WTC11 (cell line): Measurements from ENCODE around the gene HSF2BP. TPM values are rescaled to one million over a fixed set of nuclear protein-coding genes. Genes with fewer than 3 reads are reported as not detected.

Source experiments
- ATAC-seq: fragments of 200-7000 bp; cut with Tn5 transposase; 2 replicates; pipeline ENCODE4 v1.10.0; 2021; ENCODE audit warnings: mild to moderate bottlenecking, moderate library complexity
- CTCF ChIA-PET: fragments of 300-600 bp; sonication (Branson Sonifier 250); formaldehyde crosslinking; loops from one replicate; lab custom pipeline; 2021; ENCODE audit warnings: antibody characterized with exemption; lab: Charles Lee
- POLR2A ChIA-PET: fragments of 350-600 bp; sonication (Branson Sonifier 250); formaldehyde crosslinking; loops from one replicate; lab custom pipeline; 2021; ENCODE audit warnings: antibody characterized with exemption; lab: Charles Lee
- DNase-seq: peaks from one replicate; pipeline ENCODE4 v3.0.0; 2021; ENCODE audit warnings: low spot score
- H3K27ac Mint-ChIP-seq: 2 replicates; pipeline ENCODE4 v1.8.0; 2021; ENCODE audit warnings: mixed read lengths
- H3K27me3 Mint-ChIP-seq: 2 replicates; pipeline ENCODE4 v1.8.0; 2021; ENCODE audit warnings: low read depth, mild to moderate bottlenecking, moderate library complexity, mixed read lengths
- H3K36me3 Mint-ChIP-seq: 2 replicates; pipeline ENCODE4 v1.8.0; 2021; ENCODE audit warnings: mixed read lengths
- H3K4me1 Mint-ChIP-seq: 2 replicates; pipeline ENCODE4 v1.8.0; 2022; ENCODE audit warnings: mixed read lengths
- H3K4me3 Mint-ChIP-seq: 2 replicates; pipeline ENCODE4 v1.8.0; 2021; ENCODE audit warnings: mild to moderate bottlenecking, moderate library complexity, mixed read lengths
- H3K9me3 Mint-ChIP-seq: 2 replicates; pipeline ENCODE4 v1.8.0; 2021; ENCODE audit warnings: mixed read lengths
- ARID4B ChIP-seq: sonication (generic); formaldehyde crosslinking; IDR thresholded peaks from 2 replicates; pipeline ENCODE4 v1.8.0; 2023; ENCODE audit warnings: missing genetic modification reagents, mild to moderate bottlenecking, borderline replicate concordance
- ATF1 ChIP-seq: sonication (generic); formaldehyde crosslinking; IDR thresholded peaks from 2 replicates; pipeline ENCODE4 v1.8.1; 2023; ENCODE audit warnings: mild to moderate bottlenecking, moderate library complexity, missing genetic modification reagents
- CDX4 ChIP-seq: fragments of 250-450 bp; sonication (Bioruptor Pico); IDR thresholded peaks from 2 replicates; pipeline ENCODE4 v1.9.0; 2021; ENCODE audit warnings: moderate library complexity, mild to moderate bottlenecking, inconsistent platforms, borderline replicate concordance
- CTCF ChIP-seq: fragments of 200-600 bp; IDR thresholded peaks from 2 replicates; pipeline ENCODE4 v1.8.0; 2022; ENCODE audit warnings: antibody characterized with exemption
- EMX1 ChIP-seq: fragments of 250-450 bp; sonication (Bioruptor Pico); IDR thresholded peaks from 2 replicates; pipeline ENCODE4 v1.8.0; 2021; ENCODE audit warnings: mild to moderate bottlenecking
- ETV6 ChIP-seq: sonication (generic); formaldehyde crosslinking; IDR thresholded peaks from 2 replicates; pipeline ENCODE4 v1.8.1; 2022; ENCODE audit warnings: mild to moderate bottlenecking, missing genetic modification reagents
- GRHL2 ChIP-seq: fragments of 250-450 bp; sonication (Bioruptor Pico); IDR thresholded peaks from 2 replicates; pipeline ENCODE4 v1.8.0; 2022; ENCODE audit warnings: mild to moderate bottlenecking, moderate library complexity; ENCODE audit not compliant: insufficient replicate concordance, severe bottlenecking
- GTF2I ChIP-seq: fragments of 250-450 bp; sonication (Bioruptor Pico); conservative IDR thresholded peaks from 2 replicates; pipeline ENCODE4 v1.4.0; 2021; ENCODE audit warnings: mild to moderate bottlenecking
- MAX ChIP-seq: sonication (generic); formaldehyde crosslinking; IDR thresholded peaks from 2 replicates; pipeline ENCODE4 v1.8.0; 2022; ENCODE audit warnings: mild to moderate bottlenecking, missing genetic modification reagents
- MYBL2 ChIP-seq: sonication (generic); formaldehyde crosslinking; IDR thresholded peaks from 2 replicates; pipeline ENCODE4 v1.8.1; 2023; ENCODE audit warnings: mild to moderate bottlenecking, moderate library complexity, missing genetic modification reagents
- NFATC4 ChIP-seq: fragments of 250-450 bp; sonication (Bioruptor Pico); IDR thresholded peaks from 2 replicates; pipeline ENCODE4 v1.9.0; 2021; ENCODE audit warnings: mild to moderate bottlenecking
- RELA ChIP-seq: sonication (generic); formaldehyde crosslinking; IDR thresholded peaks from 2 replicates; pipeline ENCODE4 v1.8.1; 2022; ENCODE audit warnings: missing genetic modification reagents, mild to moderate bottlenecking, borderline replicate concordance
- RORB ChIP-seq: fragments of 250-450 bp; sonication (Bioruptor Pico); IDR thresholded peaks from 2 replicates; pipeline ENCODE4 v1.9.0; 2021; ENCODE audit warnings: mild to moderate bottlenecking
- SOX15 ChIP-seq: fragments of 250-450 bp; sonication (Bioruptor Pico); IDR thresholded peaks from 2 replicates; pipeline ENCODE4 v1.9.0; 2021; ENCODE audit warnings: mild to moderate bottlenecking
- ZNF416 ChIP-seq: fragments of 250-450 bp; sonication (Bioruptor Pico); IDR thresholded peaks from 2 replicates; pipeline ENCODE4 v1.9.0; 2021; ENCODE audit warnings: mild to moderate bottlenecking, inconsistent platforms
- ZNF425 ChIP-seq: fragments of 250-450 bp; sonication (Bioruptor Pico); conservative IDR thresholded peaks from 2 replicates; pipeline ENCODE4 v1.9.0; 2021; ENCODE audit warnings: mild to moderate bottlenecking
- total RNA-seq: library from RNA; stranded (reverse); gene quantifications from 3 replicates; pipeline ENCODE4 v1.2.3, GENCODE V29; 2021

HSF2BP gene
- total RNA-seq, 1 experiment from 2014 or later, result 1.1 TPM

- Mint-ChIP-seq H3K4me1 (peaks cover 21% of the 10 kb centered on the region), H3K36me3 (peaks cover 14% of the 10 kb centered on the region; the same call in 1 of the 2 replicates), H3K27me3 (peaks cover 8% of the 10 kb centered on the region; the same call in 1 of the 2 replicates), H3K4me3 (no peak overlapping the region), H3K27ac (no peak overlapping the region), H3K9me3 (no peaks in the 10 kb centered on the region)
- POLR2A ChIA-PET, result no interaction called here
- DNase-seq (no peak), ATAC-seq (no peak)
- TF ChIP-seq RELA (CRISPR knock-in tag) (0 out of 2 replicates have a peak, but pooled peaks have one; percentile 61), GTF2I (CRISPR knock-in tag) (no peak)
- CTCF ChIA-PET, result no interaction called here
These were observed 1.8 kb downstream of the HSF2BP start for GRCh38 chr21:43657355-43658087.

- Mint-ChIP-seq H3K4me1 (peaks cover 1% of the 10 kb centered on the region; the same call in 1 of the 2 replicates), H3K27me3 (peaks cover 8% of the 10 kb centered on the region; the same call in 1 of the 2 replicates), H3K27ac (peak overlapping the region; percentile 5; the same call in 1 of the 2 replicates), H3K36me3 (no peaks in the 10 kb centered on the region), H3K9me3 (no peaks in the 10 kb centered on the region), H3K4me3 (no peak overlapping the region)
- no peak for DNase-seq
- TF ChIP-seq ZNF416 (CRISPR knock-in tag), result no peak
- no peak for TF ChIP-seq CDX4 (CRISPR knock-in tag)
- no peak for TF ChIP-seq NFATC4 (CRISPR knock-in tag)
- TF ChIP-seq ARID4B, result no peak
- CTCF ChIA-PET, result no interaction called here
- POLR2A ChIA-PET, result no interaction called here
- ATAC-seq, result no peak
These were observed 4.3 kb downstream of the HSF2BP start for GRCh38 chr21:43654806-43655489.

GRCh38 chr21:43653626-43654025 lies 5.7 kb downstream of the HSF2BP start:
- ChIA-PET POLR2A (no interaction called here), CTCF (no interaction called here)
- H3K4me3 Mint-ChIP-seq, result no peak overlapping the region
- no peaks in the 10 kb centered on the region for H3K36me3 Mint-ChIP-seq
- H3K27ac Mint-ChIP-seq, result peak overlapping the region; percentile 4; the same call in 1 of the 2 replicates
- no peaks in the 10 kb centered on the region for H3K4me1 Mint-ChIP-seq
- no peak for DNase-seq
- TF ChIP-seq ARID4B (no peak), GRHL2 (no peak), RORB (CRISPR knock-in tag) (no peak), EMX1 (CRISPR knock-in tag) (no peak), CTCF (no peak), NFATC4 (CRISPR knock-in tag) (no peak), ZNF425 (CRISPR knock-in tag) (no peak), MYBL2 (CRISPR knock-in tag) (no peak), SOX15 (CRISPR knock-in tag) (no peak), MAX (CRISPR knock-in tag) (no peak), ETV6 (CRISPR knock-in tag) (no peak), ATF1 (CRISPR knock-in tag) (no peak)
- TF ChIP-seq, all 79 proteins: peak for 0
- peaks cover 3% of the 10 kb centered on the region; the same call in 1 of the 2 replicates for H3K27me3 Mint-ChIP-seq
- ATAC-seq, result peak; percentile 55
- H3K9me3 Mint-ChIP-seq, result no peaks in the 10 kb centered on the region
